ENCODE results near the gene C1orf167. TPM values are rescaled to one million over a fixed set of nuclear protein-coding genes. Genes with fewer than 3 reads are reported as not detected.

The C1orf167 gene
- total and polyA plus RNA-seq, 3 donors from 2014 or later, result 26.0 to 64.2 (median 34.5) TPM

GRCh38 chr1:11806307-11806936 lies 44.4 kb downstream of the C1orf167 start:
- WGBS, 2 donors, result 0% methylated on average over 19 to 20 of the region's 20 CpGs
- intact Hi-C loops (cut with DNase I; ENCODE audit: low total_unique reads), result loop anchor here (10.0 kb wide), 1 partner anchor 72 kb away; the partner anchor contains the start of gene AGTRAP
- TF ChIP-seq CTCF (IDR thresholded peaks at IDR 0.05) (no peak), POLR2A (IDR thresholded peaks at IDR 0.05) (no peak)
- H3K9me3 ChIP-seq, result no peaks in the 10 kb centered on the region
- peaks cover 24% of the 10 kb centered on the region for H3K4me1 ChIP-seq
- H3K36me3 ChIP-seq (ENCODE audit: low read depth, missing control alignments), result no peaks in the 10 kb centered on the region
- DNase-seq, result peak; percentile 55
- H3K27me3 ChIP-seq, result no peaks in the 10 kb centered on the region
- peak overlapping the region; percentile 67 to 69 for H3K4me3 ChIP-seq
- peak overlapping the region; percentile 95 to 98 for H3K27ac ChIP-seq

- no peak for TF ChIP-seq CTCF (IDR thresholded peaks at IDR 0.05)
- TF ChIP-seq POLR2A (IDR thresholded peaks at IDR 0.05), result no peak
- DNase-seq, result no peak
- intact Hi-C loops (cut with DNase I; ENCODE audit: low total_unique reads), result loop anchor here (10.0 kb wide), 1 partner anchor 72 kb away; the partner anchor contains the start of gene AGTRAP
- H3K4me1 ChIP-seq, result peaks cover 24% of the 10 kb centered on the region
- no peaks in the 10 kb centered on the region for H3K27me3 ChIP-seq
- H3K27ac ChIP-seq, result peak overlapping the region; percentile 95 to 98
- no peak overlapping the region for H3K4me3 ChIP-seq
- H3K9me3 ChIP-seq, result no peaks in the 10 kb centered on the region
- 16 to 26% methylated on average over 2 of the region's 2 CpGs for WGBS, 2 donors
- H3K36me3 ChIP-seq (ENCODE audit: low read depth, missing control alignments), result no peaks in the 10 kb centered on the region
Observed at GRCh38 chr1:11807133-11807532, 45.1 kb downstream of the C1orf167 start.

GRCh38 chr1:11813021-11813420 lies 51.0 kb downstream of the C1orf167 start:
- no peak for DNase-seq
- intact Hi-C loops (cut with DNase I; ENCODE audit: low total_unique reads), result no loop called here
- 87 to 90% methylated on average over 5 of the region's 5 CpGs for WGBS, 2 donors
- H3K9me3 ChIP-seq, result no peaks in the 10 kb centered on the region
- H3K4me1 ChIP-seq, result no peaks in the 10 kb centered on the region
- no peak for TF ChIP-seq POLR2A (IDR thresholded peaks at IDR 0.05)
- no peak for TF ChIP-seq CTCF (IDR thresholded peaks at IDR 0.05)
- H3K4me3 ChIP-seq, result no peak overlapping the region
- no peak overlapping the region for H3K27ac ChIP-seq
- H3K36me3 ChIP-seq (ENCODE audit: low read depth, missing control alignments), result no peaks in the 10 kb centered on the region
- no peaks in the 10 kb centered on the region for H3K27me3 ChIP-seq

GRCh38 chr1:11817192-11817591 lies 55.2 kb downstream of the C1orf167 start:
- TF ChIP-seq CTCF (IDR thresholded peaks at IDR 0.05) (no peak), POLR2A (IDR thresholded peaks at IDR 0.05) (no peak)
- no peak overlapping the region for H3K27ac ChIP-seq
- intact Hi-C loops (cut with DNase I; ENCODE audit: low total_unique reads), result no loop called here
- 80 to 81% methylated on average over 12 of the region's 12 CpGs for WGBS, 2 donors
- no peak for DNase-seq
- no peaks in the 10 kb centered on the region for H3K27me3 ChIP-seq
- no peaks in the 10 kb centered on the region for H3K9me3 ChIP-seq
- H3K36me3 ChIP-seq (ENCODE audit: low read depth, missing control alignments), result no peaks in the 10 kb centered on the region
- H3K4me3 ChIP-seq, result no peak overlapping the region
- no peaks in the 10 kb centered on the region for H3K4me1 ChIP-seq

GRCh38 chr1:11822091-11822490 lies 60.1 kb downstream of the C1orf167 start:
- no peaks in the 10 kb centered on the region for H3K27me3 ChIP-seq
- DNase-seq, result no peak
- no peaks in the 10 kb centered on the region for H3K36me3 ChIP-seq (ENCODE audit: low read depth, missing control alignments)
- intact Hi-C loops (cut with DNase I; ENCODE audit: low total_unique reads), result no loop called here
- WGBS, 2 donors, result 95 to 96% methylated on average over 3 of the region's 3 CpGs
- TF ChIP-seq CTCF (IDR thresholded peaks at IDR 0.05) (no peak), POLR2A (IDR thresholded peaks at IDR 0.05) (no peak)
- no peak overlapping the region for H3K4me3 ChIP-seq
- no peaks in the 10 kb centered on the region for H3K4me1 ChIP-seq
- no peaks in the 10 kb centered on the region for H3K9me3 ChIP-seq
- no peak overlapping the region for H3K27ac ChIP-seq

Measured in testis (tissue), 3 donors.